Measurements from ENCODE around the gene CELSR1. TPM values are rescaled to one million over a fixed set of nuclear protein-coding genes. Genes with fewer than 3 reads are reported as not detected.
A peak's percentile ranks its signal among the peaks of the same experiment; 100 is the strongest.

Gene CELSR1
- total RNA-seq, 1 experiment from 2014 or later: 37.6 TPM

GRCh38 chr22:46545086-46545792, 7.8 kb upstream of the CELSR1 start:
- no TSS peak for BruUV-seq (replicated peaks)
- Histone ChIP-seq H3K9me2 (ENCODE audit: insufficient read depth) (no peaks in the 10 kb centered on the region), H3K36me3 (ENCODE audit: low read depth) (no peaks in the 10 kb centered on the region), H3K27ac (peak overlapping the region; percentile 14), H3K4me1 (replicated peaks; ENCODE audit: insufficient read depth) (peaks cover 49% of the 10 kb centered on the region), H3K27me3 (ENCODE audit: insufficient read depth, low read depth) (no peaks in the 10 kb centered on the region), H3K79me2 (ENCODE audit: low read depth) (0 out of 2 replicates have a peak, but pooled peaks cover 4% of the 10 kb centered on the region), H3K4me2 (no peak overlapping the region), H3K4me3 (no peak overlapping the region), H2AFZ (no peak overlapping the region), H3K9me3 (ENCODE audit: insufficient read depth, low read depth) (no peaks in the 10 kb centered on the region), H4K20me1 (ENCODE audit: insufficient read depth) (no peaks in the 10 kb centered on the region), H3F3A (ENCODE audit: insufficient read depth, low read depth) (peaks cover 63% of the 10 kb centered on the region)
- no peak for DNase-seq
- intact Hi-C loops (cut with micrococcal nuclease; ENCODE audit: unreplicated experiment): loop anchor here (5.0 kb wide), 1 partner anchor 207 kb away; no protein-coding TSS in a partner anchor
- no peak for TF ChIP-seq CTCF (conservative IDR thresholded peaks at IDR 0.05)
- ChIA-PET POLR2A (ENCODE audit: unreplicated experiment) (no interaction called here), CTCF (no interaction called here)

- intact Hi-C loops (cut with micrococcal nuclease; ENCODE audit: unreplicated experiment): loop anchor here (1.0 to 5.0 kb wide), 2 partner anchors 187 to 420 kb away; no protein-coding TSS in a partner anchor
- no TSS peak for BruUV-seq (replicated peaks)
- peak; percentile 52 to 80 for DNase-seq
- ChIA-PET CTCF (interaction anchor here (0.5 to 0.7 kb wide), 3 partner anchors 174 to 229 kb away, joined by 3 to 13 read pairs (median 3); no protein-coding TSS in a partner anchor), POLR2A (ENCODE audit: unreplicated experiment) (no interaction called here)
- Histone ChIP-seq H3K27ac (no peak overlapping the region), H3K27me3 (ENCODE audit: insufficient read depth, low read depth) (no peaks in the 10 kb centered on the region), H3K79me2 (ENCODE audit: low read depth) (0 out of 2 replicates have a peak, but pooled peaks cover 4% of the 10 kb centered on the region), H3K9me2 (ENCODE audit: insufficient read depth) (no peaks in the 10 kb centered on the region), H3K36me3 (ENCODE audit: low read depth) (no peaks in the 10 kb centered on the region), H2AFZ (no peak overlapping the region), H3K4me3 (no peak overlapping the region), H3K9me3 (ENCODE audit: insufficient read depth, low read depth) (no peaks in the 10 kb centered on the region), H3K4me2 (no peak overlapping the region), H3F3A (ENCODE audit: insufficient read depth, low read depth) (peaks cover 67% of the 10 kb centered on the region), H3K4me1 (replicated peaks; ENCODE audit: insufficient read depth) (peaks cover 45% of the 10 kb centered on the region), H4K20me1 (ENCODE audit: insufficient read depth) (no peaks in the 10 kb centered on the region)
- TF ChIP-seq EZH2 (IDR thresholded peaks at IDR 0.05; ENCODE audit: low read depth) (no peak), CTCF (conservative IDR thresholded peaks at IDR 0.05) (peak; percentile 97)
Observed at GRCh38 chr22:46542011-46542985, 4.9 kb upstream of the CELSR1 start.

- H3K4me3 ChIP-seq: no peak overlapping the region
- H3K27ac ChIP-seq: no peak overlapping the region
- CTCF ChIA-PET: interaction anchor here (0.5 to 0.6 kb wide), 3 partner anchors 185 to 245 kb away, joined by 3 to 13 read pairs (median 3); partner anchors contain the start of gene GTSE1
- peaks cover 37% of the 10 kb centered on the region for H3K4me1 ChIP-seq (replicated peaks; ENCODE audit: insufficient read depth)
- no peak overlapping the region for H2AFZ ChIP-seq
- peaks cover 61% of the 10 kb centered on the region for H3F3A ChIP-seq (ENCODE audit: insufficient read depth, low read depth)
- H3K36me3 ChIP-seq (ENCODE audit: low read depth): no peaks in the 10 kb centered on the region
- no peak for DNase-seq
- no peaks in the 10 kb centered on the region for H3K27me3 ChIP-seq (ENCODE audit: insufficient read depth, low read depth)
- no peaks in the 10 kb centered on the region for H3K9me2 ChIP-seq (ENCODE audit: insufficient read depth)
- H3K4me2 ChIP-seq: no peak overlapping the region
- intact Hi-C loops (cut with micrococcal nuclease; ENCODE audit: unreplicated experiment): loop anchor here (5.0 kb wide), 1 partner anchor 419 kb away; no protein-coding TSS in a partner anchor
- 0 out of 2 replicates have a peak, but pooled peaks cover 4% of the 10 kb centered on the region for H3K79me2 ChIP-seq (ENCODE audit: low read depth)
- H4K20me1 ChIP-seq (ENCODE audit: insufficient read depth): no peaks in the 10 kb centered on the region
- TF ChIP-seq CTCF (conservative IDR thresholded peaks at IDR 0.05) (no peak), EZH2 (IDR thresholded peaks at IDR 0.05; ENCODE audit: low read depth) (no peak)
- H3K9me3 ChIP-seq (ENCODE audit: insufficient read depth, low read depth): no peaks in the 10 kb centered on the region
- POLR2A ChIA-PET (ENCODE audit: unreplicated experiment): no interaction called here
- no TSS peak for BruUV-seq (replicated peaks)
Observed at GRCh38 chr22:46541536-46541935, 4.1 kb upstream of the CELSR1 start.
